Limb (tissue), 2 donors: ENCODE results near the gene STK10.

Source experiments
- DNase-seq, 2 donors: peaks; one replicate each; pipeline ENCODE4 v3.0.0-alpha.2; 2016; ENCODE audit errors: extremely low spot score in 2 of 2

Gene STK10

GRCh38 chr5:172144931-172145869 is 42.8 kb downstream of the STK10 start:
- no peak for DNase-seq

GRCh38 chr5:172144291-172144815 is 43.7 kb downstream of the STK10 start:
- DNase-seq = no peak

GRCh38 chr5:172143875-172144274 is 44.1 kb downstream of the STK10 start:
- DNase-seq = no peak

- DNase-seq = no peak
These were observed 45.3 kb downstream of the STK10 start for GRCh38 chr5:172142709-172143215.

GRCh38 chr5:172141949-172142319 is 46.1 kb downstream of the STK10 start:
- no peak for DNase-seq

GRCh38 chr5:172140866-172141265 is 47.2 kb downstream of the STK10 start:
- no peak for DNase-seq

- DNase-seq = no peak
These were observed 47.9 kb downstream of the STK10 start for GRCh38 chr5:172140120-172140519.

GRCh38 chr5:172137046-172137445 is 51.0 kb downstream of the STK10 start:
- no peak for DNase-seq

- DNase-seq = no peak
These were observed 54.5 kb downstream of the STK10 start for GRCh38 chr5:172133359-172134029.

- DNase-seq = no peak
These were observed 56.3 kb downstream of the STK10 start for GRCh38 chr5:172131690-172132089.

- no peak for DNase-seq
These were observed 58.6 kb downstream of the STK10 start for GRCh38 chr5:172129256-172129910.

- DNase-seq = no peak
These were observed 60.4 kb downstream of the STK10 start for GRCh38 chr5:172127581-172127980.

GRCh38 chr5:172123269-172123692 is 64.7 kb downstream of the STK10 start:
- peak; percentile 74 to 86 for DNase-seq

- no peak for DNase-seq
These were observed 67.9 kb downstream of the STK10 start for GRCh38 chr5:172119921-172120688.

GRCh38 chr5:172118891-172119290 is 69.1 kb downstream of the STK10 start:
- no peak for DNase-seq

GRCh38 chr5:172117977-172118701 is 69.9 kb downstream of the STK10 start:
- no peak for DNase-seq

GRCh38 chr5:172115541-172115982 is 72.5 kb downstream of the STK10 start:
- no peak for DNase-seq

GRCh38 chr5:172114875-172115422 is 73.1 kb downstream of the STK10 start:
- no peak for DNase-seq

- DNase-seq = no peak
These were observed 75.0 kb downstream of the STK10 start for GRCh38 chr5:172113036-172113435.

GRCh38 chr5:172111852-172112225 is 76.2 kb downstream of the STK10 start:
- DNase-seq = peak in 1 of 2 donors; percentile 53
